Activated CD4-positive, CD25-positive, alpha-beta regulatory T cell treated with anti-CD3 and anti-CD28 coated beads, Interleukin-2, amount 50 U/mL, for 16 hours (primary cell): ENCODE results near the gene C14orf132.
"Not testable (repeated sequence)": the region's sequence is repeated elsewhere in the genome, so short reads cannot be mapped to it uniquely, and the experiment has no call there.

Experiments used
- DNase-seq: peaks from one replicate; pipeline ENCODE4 v3.0.0-alpha.2; 2020; ENCODE audit warnings: low read depth, low spot score

C14orf132 gene

DNA sequence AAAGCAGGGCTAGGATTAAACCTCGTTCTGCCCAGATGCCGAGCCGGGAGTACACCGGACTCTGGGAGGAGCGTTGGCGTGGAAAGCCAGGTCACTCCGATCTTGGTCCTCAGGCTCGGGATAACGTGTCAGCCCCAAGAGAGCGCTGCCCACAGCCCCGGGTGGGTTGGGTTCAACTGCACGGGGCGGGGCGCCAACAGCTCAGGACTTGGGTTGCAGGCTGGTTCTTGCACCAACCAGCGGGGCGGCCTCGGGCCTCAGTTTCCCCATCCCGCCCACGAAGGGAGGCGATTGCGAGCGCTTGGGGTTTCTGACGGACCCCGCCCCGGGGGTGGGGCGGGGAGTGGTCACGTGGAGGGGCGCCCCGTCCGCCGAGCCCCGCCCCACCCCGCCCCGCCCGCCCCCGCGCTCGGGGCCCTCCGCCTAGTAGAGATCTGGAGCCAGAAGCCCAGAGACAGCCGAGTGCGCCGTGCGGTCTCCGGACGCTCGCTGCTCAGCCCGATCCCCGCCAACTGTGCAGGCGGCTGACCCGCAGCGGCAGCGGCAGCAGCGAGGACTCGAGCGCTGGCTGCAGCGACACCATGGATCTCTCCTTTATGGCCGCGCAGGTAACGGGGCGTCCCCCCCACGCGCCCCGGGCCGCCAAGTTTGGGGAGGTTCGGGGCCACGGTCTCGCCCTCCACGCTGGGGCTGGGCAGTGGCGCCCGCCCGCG, at the start of gene C14orf132:
Gene C14orf132, plus strand, starts transcription at position 443 of the 713 bp plus-strand sequence. Its CDS starts 139 bp downstream, at position 582.
- no peak for DNase-seq

DNA sequence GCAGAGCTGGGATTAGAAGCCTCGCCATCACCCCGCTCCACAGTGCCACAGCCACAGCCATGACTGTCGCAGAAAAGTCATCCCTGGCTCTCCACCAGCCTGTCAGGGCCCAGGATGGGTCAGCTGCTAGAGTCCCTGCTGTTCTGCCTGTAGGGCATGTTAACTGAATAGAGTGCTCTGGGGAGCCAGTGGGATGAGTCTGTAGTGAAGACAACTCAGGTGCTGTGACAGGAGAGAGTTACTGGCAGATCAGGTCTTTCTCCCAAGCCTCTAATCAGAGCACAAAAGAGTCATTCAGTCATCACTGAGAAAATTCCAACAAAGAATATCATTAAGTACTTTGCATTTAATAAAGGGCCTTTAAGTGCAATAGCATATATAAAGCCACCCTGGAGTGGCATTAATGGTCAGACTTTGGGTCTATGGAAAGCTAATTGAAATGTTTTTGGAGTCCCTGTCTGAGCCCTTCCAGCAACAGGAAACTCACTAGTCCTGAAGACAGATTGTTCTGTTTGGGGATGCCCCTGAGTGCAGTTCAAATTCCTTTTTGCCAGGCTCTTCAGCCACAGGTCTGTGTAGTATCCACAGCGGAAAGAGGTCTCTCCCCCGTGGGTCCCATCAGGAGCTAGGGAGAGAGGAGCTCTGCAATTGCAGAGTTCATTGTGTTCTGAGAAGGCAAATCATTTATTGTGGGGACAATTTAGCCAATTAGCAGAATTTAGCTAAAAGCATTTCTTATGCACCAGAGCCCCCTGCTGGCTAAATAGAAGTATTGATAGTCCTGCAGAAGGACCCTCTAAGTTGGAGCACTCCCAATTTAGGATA, 45.2 kb upstream of the C14orf132 start:
- peak; percentile 1 for DNase-seq

GRCh38 chr14:95994593-95994928, 44.6 kb upstream of the C14orf132 start:
- no peak for DNase-seq

- DNase-seq: no peak
Measured at GRCh38 chr14:95998656-95999055, 40.5 kb upstream of the C14orf132 start.

GRCh38 chr14:96001866-96002497, 37.2 kb upstream of the C14orf132 start:
- no peak for DNase-seq

DNA sequence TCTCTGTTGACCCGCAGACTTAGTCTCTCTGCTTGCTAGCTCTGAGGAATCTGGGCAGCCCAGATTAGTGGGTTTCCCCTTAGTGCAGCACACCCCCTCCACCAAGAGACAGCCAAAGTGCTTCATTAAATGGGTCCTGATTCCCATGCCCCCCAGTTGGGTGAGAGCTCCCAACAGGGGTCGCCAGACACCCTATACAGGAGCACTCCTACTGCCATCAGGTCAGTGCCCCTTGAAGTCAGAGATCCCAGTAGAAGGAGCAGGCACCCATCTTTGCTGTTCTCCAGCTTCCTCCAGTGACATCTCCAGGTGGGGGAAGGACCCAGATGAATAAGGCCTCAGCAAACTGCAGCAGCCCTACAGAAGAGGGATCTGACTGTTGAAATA, 36.7 kb upstream of the C14orf132 start:
- no peak for DNase-seq

DNA sequence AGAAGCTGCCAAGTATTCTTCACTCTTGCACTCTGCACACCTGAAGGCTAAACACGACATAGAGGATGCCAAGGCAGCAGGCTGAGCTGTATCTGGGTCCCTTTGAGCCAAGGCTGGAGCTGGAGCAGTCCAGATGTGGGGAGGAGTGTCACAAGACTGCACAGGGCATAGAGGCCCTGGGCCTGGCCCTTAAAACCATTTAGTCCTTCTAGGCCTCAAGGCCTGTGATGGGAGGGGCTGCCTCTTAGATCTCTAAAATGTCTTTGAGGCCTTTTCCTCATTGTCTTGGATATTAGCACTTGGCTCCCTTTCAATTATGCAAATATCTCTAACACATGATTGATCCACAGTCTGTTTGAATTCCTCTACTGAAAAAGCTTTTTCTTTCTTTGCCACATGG, 28.0 kb upstream of the C14orf132 start:
- DNase-seq: no peak

DNA sequence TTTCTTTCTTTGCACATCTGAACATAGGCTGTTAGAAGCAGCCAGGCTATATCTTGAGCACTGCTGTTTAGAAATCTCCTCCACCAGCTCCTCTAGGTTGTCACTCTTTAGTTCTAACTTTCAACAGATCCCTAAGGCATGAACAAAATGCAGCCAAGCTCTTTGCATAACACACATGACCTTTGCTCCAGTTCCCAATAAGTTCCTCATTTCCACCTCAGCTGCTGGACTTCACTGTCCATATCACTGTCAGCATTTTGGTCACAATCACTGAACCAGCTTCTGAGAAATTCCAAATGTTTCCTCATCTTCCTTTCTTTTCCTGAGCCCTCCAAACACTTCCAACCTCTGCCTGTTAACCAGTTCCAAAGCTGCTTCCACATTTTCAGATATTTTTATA, 27.6 kb upstream of the C14orf132 start:
- no peak for DNase-seq

DNA sequence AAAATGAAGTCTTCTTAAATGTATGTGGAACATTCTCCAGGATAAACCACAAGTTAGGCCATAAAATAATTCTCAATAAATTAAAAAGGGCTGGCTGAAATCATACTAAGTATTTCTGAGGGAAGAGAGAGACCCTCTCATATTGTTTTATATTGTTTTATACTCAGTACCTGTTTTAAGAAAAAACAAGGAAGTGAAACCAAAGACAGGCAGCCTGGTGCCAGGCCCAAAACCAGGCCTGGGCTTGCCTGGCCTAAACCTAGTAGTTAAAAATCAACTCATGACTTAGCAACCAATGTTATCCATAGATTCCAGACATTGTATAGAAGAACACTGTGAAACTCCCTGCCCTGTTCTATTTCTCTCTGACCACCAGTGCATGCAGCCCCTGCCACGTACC, 26.4 kb upstream of the C14orf132 start:
- DNase-seq: not testable (repeated sequence)

DNA sequence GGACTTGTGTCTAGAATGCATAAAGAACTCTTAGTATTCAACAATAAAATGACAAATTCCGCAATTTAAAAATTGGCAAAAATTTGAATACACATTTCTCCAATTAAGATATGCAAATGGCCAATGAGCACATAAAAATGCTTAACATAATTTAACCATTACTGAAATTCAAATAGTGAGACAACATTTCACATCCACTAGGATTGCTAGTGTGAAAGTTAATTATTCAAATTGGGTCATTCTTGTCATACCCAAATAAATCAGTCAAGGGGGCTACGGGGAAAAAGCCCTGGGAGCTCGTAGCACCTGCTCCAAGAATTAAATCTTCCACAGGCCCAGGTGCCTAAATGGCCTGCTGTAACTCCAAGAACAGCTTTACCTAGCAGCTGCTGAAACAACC, 25.0 kb upstream of the C14orf132 start:
- DNase-seq: no peak

GRCh38 chr14:96016501-96017160, 22.5 kb upstream of the C14orf132 start:
- DNase-seq: no peak

DNA sequence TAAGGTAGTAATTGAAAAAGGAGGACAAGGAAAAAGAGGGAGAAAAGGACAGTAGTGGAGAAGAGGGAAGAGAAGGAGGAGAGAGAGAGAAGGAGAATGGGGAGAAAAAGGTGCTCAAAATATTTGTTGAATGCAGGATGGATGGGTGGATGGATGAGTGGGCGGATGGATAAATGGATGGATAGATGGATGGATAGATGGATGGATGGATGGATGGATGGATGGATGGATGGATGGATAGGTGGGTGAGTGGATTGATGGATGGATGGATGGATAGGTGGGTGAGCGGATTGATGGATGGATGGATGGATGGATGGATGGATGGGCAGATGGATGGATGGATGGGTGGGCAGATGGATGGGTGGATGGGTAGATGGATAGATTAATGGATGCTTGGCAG, 21.3 kb upstream of the C14orf132 start:
- no peak for DNase-seq

DNA sequence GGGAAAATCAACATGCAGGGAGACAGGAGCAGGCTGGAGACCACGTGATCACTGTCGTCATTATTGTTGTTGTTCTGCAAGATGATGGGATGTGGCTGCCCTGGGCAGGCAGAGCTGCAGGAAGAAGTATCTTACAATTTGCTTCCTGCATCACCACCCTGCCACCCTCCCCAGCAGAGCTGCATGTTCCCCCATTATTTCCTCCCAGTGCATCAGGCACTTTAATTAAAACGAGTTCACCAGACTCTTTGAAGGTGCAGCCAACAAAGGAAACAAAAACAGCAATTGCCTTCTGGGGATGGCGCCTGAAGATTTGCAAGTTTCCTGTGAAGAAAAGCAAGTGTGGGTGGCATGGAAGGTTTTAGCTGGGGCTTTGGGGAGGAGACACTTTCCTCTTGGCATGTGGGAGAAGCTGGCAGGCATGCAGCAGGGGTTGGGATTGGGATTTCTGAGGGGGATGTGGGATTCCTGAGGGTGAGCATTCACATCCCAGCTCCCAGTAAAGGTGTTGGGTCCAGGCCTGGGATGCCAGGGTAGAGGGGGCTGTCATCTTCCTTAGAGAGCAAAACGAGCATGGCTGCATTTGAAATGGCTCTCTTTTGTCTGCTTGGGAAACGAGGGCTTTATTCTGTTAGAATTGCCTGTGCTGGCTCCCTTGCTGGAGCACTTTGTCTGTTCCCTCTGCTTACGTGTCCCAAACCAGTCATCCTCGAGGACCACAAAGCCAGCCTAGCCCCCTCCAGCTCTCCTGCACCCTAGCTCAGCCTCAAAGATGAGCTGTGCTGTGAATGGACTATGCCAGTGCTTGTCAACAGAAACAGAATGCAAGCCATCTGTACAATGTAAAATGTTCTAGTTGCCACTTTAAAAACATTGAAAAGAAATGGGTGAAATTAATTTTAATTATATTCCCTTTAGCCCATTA, 11.5 kb upstream of the C14orf132 start:
- no peak for DNase-seq

DNA sequence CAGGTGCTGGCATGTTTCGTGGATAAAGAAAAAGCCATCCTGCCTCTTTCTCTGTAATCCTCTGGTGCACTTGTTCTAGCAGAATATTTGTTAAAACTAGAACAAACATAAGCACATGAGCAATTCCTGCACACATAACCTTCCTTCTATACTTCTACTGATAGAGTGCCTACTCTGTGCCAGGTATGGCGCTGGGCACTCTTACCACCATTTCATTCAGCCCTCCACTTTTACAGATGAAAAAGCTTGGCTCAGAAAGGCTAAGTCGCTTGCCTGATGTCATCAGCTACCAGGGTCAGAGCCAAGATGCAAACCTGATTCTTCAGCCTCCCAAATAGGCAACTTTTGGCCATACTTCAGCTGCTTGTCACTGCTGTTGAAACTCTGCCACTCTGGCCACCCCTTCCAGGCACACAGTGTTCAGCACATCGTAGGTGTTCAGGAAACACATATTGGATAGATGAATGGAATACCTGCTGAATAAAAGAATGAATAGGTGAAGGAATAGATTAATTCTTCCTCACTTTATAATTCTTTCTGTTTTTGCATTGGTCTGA, 10.0 kb upstream of the C14orf132 start:
- no peak for DNase-seq

DNA sequence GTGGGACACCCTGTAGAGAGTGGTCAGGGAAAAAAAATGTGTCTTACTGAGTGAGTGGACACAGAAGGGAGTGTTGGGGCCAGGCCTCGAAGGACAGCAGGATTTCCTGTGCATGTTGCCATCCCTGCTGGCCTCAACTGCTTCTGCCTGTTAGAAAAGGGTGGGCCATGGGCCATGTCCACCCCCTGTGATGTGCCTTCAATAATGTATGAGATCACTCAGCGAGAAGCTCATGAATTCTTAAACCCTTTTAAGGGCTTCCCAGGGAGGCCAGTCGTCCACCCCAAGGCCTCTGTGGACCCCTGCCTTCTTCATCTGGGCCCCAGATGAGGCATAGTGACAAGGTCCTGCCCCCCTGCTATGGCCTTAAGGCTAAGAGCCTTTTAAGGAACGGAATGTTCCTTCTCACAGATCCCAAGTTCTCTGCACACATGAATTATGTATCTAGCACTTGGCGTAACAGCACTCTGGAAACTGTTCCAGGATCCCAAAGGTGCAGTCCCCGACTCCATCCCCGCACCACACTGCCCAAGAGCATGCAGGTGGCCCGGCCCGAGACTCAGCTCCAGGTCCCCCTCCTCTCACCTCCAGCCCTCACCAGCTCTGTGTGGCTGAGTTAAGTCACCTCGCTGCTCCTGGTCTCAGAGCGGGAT, 8.9 kb upstream of the C14orf132 start:
- DNase-seq: no peak

DNA sequence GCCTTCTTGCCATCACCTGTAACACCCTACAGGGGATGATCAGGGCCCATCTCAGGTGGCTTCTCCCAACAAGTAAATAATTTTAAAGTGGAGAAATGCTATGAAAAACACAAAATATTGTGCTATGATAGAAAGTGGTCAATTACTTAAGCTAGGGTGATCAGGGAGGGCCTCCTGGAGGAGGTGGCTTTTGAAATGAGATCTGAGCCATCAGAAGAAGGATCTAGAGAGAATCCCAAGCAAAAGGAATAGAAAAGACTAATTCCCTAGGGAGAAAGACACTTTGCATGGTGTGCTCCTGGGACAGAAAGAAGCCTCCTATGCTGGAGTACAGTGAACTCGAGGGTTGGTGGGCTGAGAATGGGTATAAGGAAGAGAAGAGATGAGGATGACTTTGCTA, 7.5 kb upstream of the C14orf132 start:
- DNase-seq: no peak

- DNase-seq: no peak
Measured at GRCh38 chr14:96035456-96035855, 3.7 kb upstream of the C14orf132 start.

GRCh38 chr14:96037891-96038557, 1.1 kb upstream of the C14orf132 start:
- no peak for DNase-seq

DNA sequence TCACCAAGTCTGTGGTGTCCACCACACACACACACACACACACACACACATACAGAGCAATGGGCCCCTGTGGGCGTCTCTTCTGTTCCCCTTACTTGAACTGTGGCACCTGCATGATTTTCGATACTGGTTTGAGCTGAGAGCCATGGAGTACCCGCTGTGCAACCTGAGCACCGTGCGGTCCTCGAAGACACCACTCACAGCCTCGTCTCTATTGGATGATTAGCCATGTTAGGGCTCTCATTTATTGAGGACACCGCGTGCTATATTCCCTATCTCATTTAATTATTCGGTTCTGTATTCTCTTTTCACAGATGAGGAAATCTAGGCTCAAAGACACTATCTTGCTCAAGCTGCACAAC, 623 bp upstream of the C14orf132 start:
- DNase-seq: no peak
